Measurements from ENCODE around the gene DCXR.
A peak's percentile ranks its signal among the peaks of the same experiment; 100 is the strongest.

- TF ChIP-seq CTCF (IDR thresholded peaks at IDR 0.05): no peak
- no peak for TF ChIP-seq EP300 (IDR thresholded peaks at IDR 0.05)
- TF ChIP-seq POLR2A (IDR thresholded peaks at IDR 0.05): peak; percentile 32 to 35
Measured at GRCh38 chr17:82022310-82022980, 15.1 kb downstream of the DCXR start, which contains the start of gene CENPX.

Measured in sigmoid colon (tissue), 4 donors.